CD4-positive, alpha-beta memory T cell (primary cell): ENCODE results near the gene UGT1A9. TPM values are rescaled to one million over a fixed set of nuclear protein-coding genes. Genes with fewer than 3 reads are reported as not detected.

Experiments
- polyA plus RNA-seq, 2 donors: library from polyadenylated mRNA; unstranded; fragments of 300-500 nt; fragmentation: Illumina TruSeq; gene quantifications; one replicate each; pipeline ENCODE4 v1.2.3, GENCODE V29; 2021
- total RNA-seq, 2 experiments: library from RNA; stranded (reverse); gene quantifications; one replicate each; pipeline ENCODE4 v1.2.3, GENCODE V29; 2021

Gene UGT1A9
- total and polyA plus RNA-seq, 4 experiments from 2014 or later: not detected

Other genes with a start within 250 kb of the UGT1A9 start
- 10 to 100 TPM; 18.4 to 21.6 TPM for gene USP40, start 105.1 kb upstream of the UGT1A9 start, total RNA-seq
- 1 to 10 TPM; 4.4 to 5.1 TPM for gene USP40, start 105.1 kb upstream of the UGT1A9 start, polyA plus RNA-seq
- gene UGT1A8, start 54.3 kb upstream of the UGT1A9 start, total RNA-seq: not detected
- gene UGT1A8, start 54.3 kb upstream of the UGT1A9 start, polyA plus RNA-seq: not detected
- gene UGT1A10, start 35.5 kb upstream of the UGT1A9 start, total RNA-seq: not detected
- gene UGT1A10, start 35.5 kb upstream of the UGT1A9 start, polyA plus RNA-seq: not detected
- gene UGT1A7, start 10.0 kb downstream of the UGT1A9 start, total RNA-seq: not detected
- gene UGT1A7, start 10.0 kb downstream of the UGT1A9 start, polyA plus RNA-seq: not detected
- not detected for gene UGT1A6, start 21.0 kb downstream of the UGT1A9 start, total RNA-seq
- not detected for gene UGT1A6, start 21.0 kb downstream of the UGT1A9 start, polyA plus RNA-seq
- gene UGT1A5, start 41.0 kb downstream of the UGT1A9 start, total RNA-seq: not detected
- gene UGT1A5, start 41.0 kb downstream of the UGT1A9 start, polyA plus RNA-seq: not detected
- not detected for gene UGT1A4, start 46.8 kb downstream of the UGT1A9 start, total RNA-seq
- not detected for gene UGT1A4, start 46.8 kb downstream of the UGT1A9 start, polyA plus RNA-seq
- not detected for gene UGT1A3, start 57.1 kb downstream of the UGT1A9 start, total RNA-seq
- not detected for gene UGT1A3, start 57.1 kb downstream of the UGT1A9 start, polyA plus RNA-seq
- gene UGT1A1, start 88.4 kb downstream of the UGT1A9 start, total RNA-seq: not detected
- not detected for gene UGT1A1, start 88.4 kb downstream of the UGT1A9 start, polyA plus RNA-seq
- gene MROH2A, start 106.4 kb downstream of the UGT1A9 start, total RNA-seq: not detected
- gene MROH2A, start 106.4 kb downstream of the UGT1A9 start, polyA plus RNA-seq: not detected
- gene HJURP, start 182.6 kb downstream of the UGT1A9 start, total RNA-seq: under 1 TPM; 0.19 to 0.44 TPM
- not detected for gene HJURP, start 182.6 kb downstream of the UGT1A9 start, polyA plus RNA-seq
- not detected for gene TRPM8, start 245.5 kb downstream of the UGT1A9 start, total RNA-seq
- gene TRPM8, start 245.5 kb downstream of the UGT1A9 start, polyA plus RNA-seq: not detected